ENCODE measurements around the gene SLC17A8.
"Not testable (repeated sequence)": the region's sequence is repeated elsewhere in the genome, so short reads cannot be mapped to it uniquely, and the experiment has no call there.

The SLC17A8 gene

DNA sequence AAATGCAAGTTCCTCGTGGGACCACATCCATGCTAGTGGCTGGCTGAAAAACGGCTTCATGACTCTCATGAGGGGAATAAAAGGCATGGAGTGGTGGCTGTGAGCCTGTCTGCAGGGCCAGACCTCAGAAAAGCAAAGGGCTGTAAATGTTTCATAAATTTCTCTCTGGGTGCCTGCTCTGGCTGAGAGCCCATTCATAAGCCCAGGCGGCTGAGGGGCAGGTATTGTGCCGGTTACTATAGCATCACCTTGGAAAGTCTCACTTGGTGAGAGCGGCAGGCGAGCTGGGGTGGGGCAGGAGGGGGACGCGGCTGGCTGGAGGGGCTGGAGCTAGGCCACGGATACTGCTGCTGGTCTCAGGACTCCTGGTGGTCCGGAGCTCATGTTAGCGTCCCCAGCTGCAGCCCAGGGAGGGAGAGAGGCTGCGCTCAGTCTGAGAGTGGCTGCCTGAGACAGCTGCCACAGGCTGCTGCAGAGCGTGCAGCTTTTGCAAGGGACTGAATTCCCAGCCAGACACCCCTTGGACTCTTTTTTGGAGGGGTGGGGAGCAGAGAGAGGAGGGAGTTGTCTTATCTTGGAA, at the start of gene SLC17A8:
TSS of gene SLC17A8 (plus strand) at position 431 of the 580 bp plus-strand sequence. CDS start 318 bp downstream, outside the sequence.
- DNase-seq: no peak

DNA sequence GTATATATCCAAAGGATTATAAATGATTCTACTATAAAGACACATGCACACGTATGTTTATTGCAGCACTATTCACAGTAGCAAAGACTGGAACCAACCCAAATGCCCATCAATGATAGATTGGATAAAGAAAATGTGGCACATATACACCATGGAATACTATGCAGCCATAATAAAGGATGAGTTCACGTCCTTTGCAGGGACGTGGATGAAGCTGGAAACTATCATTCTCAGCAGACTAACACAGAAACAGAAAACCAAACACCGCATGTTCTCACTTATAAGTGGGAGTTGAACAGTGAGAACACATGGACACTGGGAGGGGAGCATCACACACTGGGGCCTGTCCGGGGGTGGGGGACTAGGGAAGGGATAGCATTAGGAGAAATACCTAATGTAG, 48.7 kb upstream of the SLC17A8 start:
- not testable (repeated sequence) for DNase-seq

DNA sequence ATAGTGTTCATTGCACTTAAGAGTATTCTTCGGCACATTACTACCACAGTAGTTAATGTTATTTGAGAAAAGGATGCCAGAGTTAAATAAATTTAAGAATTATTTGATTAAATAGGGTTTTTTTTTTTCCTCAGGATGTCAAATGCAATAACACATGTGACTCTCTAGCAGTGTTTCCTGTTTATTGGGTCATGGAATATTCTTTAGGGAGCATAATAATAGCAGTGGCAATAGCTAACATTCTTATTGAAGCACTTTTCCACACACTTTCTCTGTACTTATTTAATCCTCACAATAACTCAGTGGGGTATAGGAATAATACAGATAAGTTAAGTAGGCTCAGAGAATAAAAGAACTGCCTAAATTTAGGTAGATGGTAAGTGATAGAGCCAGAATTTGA, 45.6 kb upstream of the SLC17A8 start:
- no peak for DNase-seq

DNA sequence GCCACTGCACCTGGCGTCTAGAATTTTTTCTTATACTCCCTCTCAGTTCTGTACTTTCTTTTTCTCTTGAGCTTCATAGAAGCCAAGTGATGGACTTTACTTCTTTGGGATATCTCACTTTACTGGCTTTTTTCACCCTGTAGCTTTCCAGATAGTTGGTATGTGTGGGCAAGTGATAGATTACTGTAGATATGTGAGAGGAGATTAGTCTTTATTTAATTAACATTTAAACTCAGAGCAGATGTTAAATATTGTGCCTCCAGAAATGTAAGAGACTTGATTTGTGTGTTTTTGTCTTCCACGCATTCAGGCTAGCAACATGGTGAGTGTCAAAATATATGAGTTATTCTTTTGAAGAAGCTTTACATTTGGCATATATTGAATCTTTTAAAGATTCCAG, 39.5 kb upstream of the SLC17A8 start:
- DNase-seq: no peak

DNA sequence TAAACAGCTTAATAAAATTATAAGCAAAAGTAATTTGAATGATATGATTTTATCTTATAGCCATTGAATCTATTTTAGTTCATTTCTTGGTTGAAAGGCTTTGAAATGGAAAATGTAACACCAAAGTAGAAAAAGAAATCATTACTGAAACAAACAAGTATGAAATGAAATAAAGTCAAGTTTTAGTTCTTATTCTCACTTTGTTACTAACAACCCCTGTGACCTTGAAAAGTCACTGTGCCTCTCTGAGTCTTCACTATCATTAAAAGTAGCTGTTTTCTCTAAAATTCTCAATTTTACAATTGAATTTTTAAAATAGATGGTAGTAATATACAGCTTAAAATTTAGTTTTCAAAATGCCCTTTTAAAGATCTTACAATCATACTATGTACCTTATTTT, 32.4 kb upstream of the SLC17A8 start:
- no peak for DNase-seq

DNA sequence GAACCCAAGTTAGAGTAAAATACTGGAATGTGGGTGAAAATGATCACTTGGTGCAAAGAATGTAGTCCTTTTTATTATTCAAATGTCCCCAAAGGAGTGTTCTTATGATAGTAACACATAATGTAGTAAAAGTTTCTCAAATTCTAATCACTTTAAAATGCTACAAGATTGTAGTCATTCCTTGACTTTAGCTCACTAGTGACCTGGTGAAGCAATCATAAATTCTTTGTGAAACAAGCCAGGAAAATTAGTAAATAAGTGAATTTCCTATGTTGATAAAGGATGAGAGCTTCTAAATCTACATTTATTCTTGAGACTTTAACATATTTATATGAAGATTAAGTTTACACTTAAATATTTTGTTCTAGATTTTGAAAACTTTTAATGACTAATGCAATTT, 30.7 kb upstream of the SLC17A8 start:
- no peak for DNase-seq

DNA sequence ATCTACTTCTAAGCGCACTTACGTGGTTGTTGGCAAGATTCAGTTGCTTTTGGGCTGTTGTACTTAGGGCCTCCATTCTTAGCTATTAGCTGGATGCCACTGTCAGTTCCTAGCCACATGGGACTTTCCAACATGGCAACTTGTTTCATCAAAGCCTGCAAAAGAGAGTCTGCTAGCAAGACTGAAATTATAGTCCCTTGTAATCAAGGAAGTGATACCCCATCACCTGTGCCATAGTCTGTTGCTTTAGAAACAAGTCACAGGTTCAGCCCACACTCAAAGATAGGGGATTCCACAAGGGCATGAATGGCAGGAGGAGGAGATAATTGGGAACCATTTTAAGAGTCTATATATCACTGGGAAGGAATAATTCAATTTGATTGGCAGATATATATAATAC, 27.1 kb upstream of the SLC17A8 start:
- DNase-seq: no peak

DNA sequence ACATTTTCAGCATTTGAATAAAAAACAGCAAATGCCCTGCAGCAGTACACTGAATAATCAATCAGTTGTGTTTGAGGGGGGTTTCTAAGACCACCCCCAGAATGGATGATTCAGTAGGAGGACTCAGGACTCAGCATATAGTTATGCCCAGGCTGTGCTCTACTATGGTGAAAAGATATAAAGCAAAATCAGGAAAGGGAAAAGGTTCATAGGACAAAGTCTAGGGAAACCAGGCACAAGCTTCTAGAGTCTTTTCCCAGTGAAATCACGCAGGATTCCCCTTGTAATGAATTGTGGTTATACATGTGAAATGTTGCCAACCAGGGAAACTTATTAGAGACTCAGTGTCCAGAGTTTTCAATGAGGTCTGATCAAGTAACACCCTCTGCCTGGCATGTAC, 25.0 kb upstream of the SLC17A8 start:
- no peak for DNase-seq

DNA sequence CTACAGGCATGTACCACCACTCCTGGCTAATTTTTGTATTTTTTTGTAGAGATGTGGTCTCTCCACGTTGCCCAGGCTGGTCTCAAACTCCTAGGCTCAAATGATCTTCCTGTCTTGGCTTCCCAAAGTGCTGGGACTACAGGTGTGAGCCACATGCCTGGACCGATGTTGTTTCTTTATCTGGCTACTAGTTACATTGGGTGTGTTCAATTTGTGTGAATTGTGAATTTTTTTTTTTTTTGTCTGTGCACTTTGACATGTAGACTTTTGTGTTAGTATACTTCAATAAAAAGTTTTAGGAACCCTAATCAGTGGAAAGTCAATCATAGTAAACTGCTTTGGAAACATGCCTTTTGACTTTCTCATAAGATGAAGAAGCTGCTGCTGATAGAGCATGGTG, 24.0 kb upstream of the SLC17A8 start:
- no peak for DNase-seq

DNA sequence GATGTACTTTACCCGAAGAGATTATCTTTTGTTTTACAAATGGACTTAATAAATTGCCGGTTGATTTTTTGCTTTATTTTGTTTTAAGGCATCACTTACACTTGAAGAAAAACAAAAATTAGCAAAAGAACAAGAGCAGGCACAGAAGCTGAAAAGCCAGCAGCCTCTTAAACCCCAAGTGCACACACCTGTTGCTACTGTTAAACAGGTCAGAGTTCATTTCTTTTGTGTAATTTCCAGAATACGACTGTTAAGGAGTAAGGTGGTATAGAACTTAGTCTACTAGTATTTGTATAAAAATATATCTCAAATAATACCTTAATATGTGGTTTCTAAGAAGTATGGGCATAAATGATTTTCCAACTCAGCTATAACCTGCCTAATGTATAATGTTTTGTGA, 19.6 kb upstream of the SLC17A8 start:
- no peak for DNase-seq

DNA sequence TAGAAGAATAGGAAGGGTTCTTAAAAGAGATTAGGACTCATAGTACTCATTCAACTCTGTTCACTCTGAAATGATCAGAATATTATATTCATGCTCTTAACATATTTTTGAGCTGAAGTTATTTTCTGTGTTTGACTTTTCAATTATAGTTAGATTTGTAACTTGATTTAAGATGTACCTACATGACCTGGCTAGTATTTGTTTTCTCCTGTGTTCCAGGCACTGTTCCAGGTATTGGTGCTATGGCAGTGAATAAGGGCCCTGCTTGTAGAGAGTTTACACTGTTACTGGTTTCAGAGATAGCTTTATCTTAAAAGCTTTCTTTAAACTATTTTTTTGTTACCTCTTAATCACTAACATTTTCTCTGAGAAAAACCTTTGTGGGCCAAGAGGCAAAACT, 19.1 kb upstream of the SLC17A8 start:
- DNase-seq: no peak

DNA sequence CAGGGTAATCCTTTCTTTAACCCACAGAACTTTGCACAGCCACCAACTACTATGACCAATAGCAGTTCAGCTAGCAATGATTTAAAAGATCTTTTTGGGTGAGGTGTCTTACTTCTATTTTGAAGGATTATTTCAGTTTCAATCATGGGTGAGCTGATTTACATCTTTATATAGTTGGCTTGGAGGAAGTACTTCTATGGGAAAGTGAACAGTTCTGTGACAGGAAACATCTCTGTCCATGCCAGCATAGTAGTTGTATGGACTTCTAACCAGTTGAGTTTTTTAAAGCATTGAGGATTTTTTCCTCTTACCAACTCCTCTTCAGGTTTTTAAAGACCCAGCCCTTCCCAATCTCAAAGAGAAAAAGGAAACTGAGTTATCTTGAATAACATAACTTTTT, 17.8 kb upstream of the SLC17A8 start:
- no peak for DNase-seq

DNA sequence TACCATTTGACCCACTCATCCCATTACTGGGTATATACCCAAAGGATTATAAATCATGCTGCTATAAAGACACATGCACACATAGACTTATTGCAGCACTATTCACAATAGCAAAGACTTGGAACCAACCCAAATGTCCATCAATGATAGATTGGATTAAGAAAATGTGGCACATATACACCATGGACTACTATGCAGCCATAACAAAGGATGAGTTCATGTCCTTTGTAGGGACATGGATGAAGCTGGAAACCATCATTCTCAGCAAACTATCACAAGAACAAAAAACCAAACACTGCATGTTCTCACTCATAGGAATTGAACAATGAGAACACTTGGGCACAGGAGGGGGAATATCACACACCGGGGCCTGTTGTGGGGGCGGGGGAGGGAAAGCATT, 14.0 kb upstream of the SLC17A8 start:
- not testable (repeated sequence) for DNase-seq

DNA sequence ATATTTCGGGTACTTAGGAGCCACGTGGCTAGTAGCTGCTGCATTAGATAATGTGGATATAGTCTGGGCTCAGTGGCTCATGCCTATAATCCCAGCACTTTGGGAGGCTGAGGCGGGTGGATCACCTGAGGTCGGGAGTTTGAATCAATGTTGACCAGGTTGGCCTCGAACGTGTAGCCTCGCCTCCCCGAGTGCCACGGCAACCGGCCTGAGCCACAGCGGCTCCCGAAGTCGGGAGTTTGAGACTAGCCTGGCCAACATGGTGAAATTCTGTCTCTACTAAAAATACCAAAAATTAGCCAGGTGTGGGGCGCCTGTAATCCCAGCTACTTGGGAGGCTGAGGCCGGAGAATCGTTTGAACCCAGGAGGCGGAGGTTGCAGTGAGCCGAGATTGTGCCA, 12.5 kb upstream of the SLC17A8 start:
- not testable (repeated sequence) for DNase-seq

DNA sequence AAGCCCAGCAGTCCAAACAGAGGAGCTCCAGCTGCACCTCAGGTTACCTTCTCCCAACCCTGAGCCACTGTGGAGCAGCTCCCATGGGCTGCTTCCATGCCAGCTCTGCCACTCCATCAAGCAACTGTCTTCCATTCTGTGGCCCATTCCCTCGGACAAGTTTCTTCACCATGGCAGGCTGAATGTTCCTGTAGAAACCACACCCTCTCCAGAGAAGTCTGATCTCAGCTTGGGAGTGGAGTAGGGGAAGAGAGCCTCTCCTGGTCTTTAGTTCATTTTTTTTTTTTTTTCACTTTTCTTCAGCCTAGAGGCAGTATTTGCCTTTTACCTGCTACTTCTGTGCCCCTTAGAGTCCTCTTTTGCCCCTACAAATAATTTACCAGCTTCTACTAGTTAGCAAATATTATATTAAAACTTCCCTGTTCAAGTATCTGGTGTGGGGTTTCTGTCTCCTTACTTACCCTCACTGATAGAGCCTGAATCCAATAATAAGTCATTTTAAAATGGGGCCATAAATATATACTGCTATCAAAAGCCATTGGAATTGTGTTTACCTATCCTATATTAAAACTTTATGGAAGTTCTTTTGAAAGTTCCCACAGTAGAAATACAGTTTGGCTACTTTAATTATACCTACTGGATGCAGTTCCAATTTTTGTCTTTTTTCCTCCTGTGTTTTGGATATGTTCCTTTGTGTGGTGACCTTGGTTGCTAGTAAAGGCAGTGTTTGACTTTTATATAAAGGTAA, 11.7 kb upstream of the SLC17A8 start:
- no peak for DNase-seq

DNA sequence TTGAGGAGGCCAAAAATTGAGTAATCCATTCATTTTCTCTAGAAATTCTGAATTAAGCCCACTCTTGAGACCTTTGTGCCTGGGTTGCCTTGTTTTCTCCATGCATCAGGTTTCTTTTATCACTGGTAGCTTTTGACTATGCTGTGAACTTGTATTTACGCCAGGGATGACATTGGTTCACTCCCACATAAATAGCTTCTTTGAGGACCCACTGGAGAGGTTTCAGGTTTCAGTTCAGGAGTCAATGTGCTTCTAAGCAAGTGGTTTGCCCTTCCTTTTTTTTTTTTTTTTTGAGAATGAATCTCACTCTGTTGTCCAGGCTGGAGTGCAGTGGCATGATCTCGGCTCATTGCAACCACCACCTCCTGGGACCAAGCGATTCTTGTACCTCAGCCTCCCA, 10.2 kb upstream of the SLC17A8 start:
- no peak for DNase-seq

DNA sequence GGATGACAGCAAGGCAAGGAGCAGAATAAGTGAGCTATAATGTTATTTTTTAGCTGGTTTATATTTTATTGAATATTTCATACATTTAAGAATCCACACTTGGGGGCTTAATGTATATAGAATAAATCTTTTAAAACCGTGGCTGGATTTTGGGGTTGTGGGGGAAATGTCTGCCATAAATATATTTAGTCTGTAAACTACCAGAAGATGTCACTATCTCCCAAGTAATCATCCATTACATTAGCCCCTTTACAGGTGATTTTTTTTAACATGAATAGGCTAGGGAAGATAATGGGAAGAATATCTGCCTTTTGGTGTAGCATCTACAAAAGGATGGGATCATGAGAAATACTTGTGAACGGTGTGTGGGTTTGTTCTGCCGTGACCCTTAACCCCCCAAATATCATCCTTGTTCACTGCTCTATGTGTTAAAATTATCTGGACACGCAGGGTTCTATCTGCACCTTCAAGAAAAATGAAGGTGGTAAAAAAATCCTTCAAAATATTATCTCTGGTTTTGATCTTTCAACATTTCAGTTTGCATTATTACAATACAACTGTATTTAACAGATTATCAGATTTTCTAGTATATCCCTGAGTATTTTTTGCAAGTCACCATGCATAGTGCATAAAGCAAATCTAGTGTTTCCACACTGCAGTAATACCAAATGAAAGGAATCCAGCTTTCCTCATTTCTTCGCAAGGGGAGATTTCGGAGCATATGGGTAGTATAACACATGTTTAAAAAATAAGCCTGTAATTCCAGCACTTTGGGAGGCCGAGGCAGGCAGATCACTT, 8.0 kb upstream of the SLC17A8 start:
- DNase-seq: peak; percentile 58

DNA sequence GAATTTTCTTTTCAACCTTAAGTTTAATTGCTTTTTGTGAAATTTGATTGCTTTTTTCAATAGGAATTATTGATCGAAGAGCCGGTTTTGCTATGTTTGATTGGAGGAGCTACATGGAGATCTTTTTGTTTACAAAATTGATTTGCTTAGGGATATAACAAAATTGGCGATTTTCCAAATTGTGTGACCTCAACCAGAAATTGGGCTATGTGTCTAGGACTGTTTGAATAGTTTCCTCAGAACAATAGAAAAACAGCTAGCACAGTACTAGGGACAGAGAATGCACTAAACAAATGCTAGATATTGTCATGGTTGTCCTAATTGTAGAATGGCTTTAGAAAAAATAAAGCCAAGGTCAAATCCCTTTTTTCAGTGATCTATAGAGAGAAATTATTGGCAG, 2.4 kb downstream of the SLC17A8 start:
- DNase-seq: no peak

DNA sequence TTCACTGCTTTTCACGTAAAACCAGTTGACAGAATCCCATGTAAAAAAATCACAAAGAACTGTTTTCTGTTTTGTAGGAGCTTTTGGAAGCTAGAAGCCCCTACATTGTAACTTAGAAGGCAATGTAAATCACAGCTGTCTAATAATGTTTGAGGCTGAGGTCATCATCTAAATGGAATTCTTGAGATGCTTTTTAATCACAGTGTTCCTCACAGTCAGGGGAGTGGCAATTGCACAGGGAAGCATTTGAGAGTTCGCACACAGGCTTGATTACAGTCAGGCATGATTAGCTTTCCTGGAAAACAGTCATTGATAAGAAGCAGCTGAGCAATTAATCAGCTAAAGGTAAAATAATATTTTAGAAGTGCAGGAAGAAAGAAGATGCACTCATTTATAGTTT, 2.9 kb downstream of the SLC17A8 start:
- no peak for DNase-seq

DNA sequence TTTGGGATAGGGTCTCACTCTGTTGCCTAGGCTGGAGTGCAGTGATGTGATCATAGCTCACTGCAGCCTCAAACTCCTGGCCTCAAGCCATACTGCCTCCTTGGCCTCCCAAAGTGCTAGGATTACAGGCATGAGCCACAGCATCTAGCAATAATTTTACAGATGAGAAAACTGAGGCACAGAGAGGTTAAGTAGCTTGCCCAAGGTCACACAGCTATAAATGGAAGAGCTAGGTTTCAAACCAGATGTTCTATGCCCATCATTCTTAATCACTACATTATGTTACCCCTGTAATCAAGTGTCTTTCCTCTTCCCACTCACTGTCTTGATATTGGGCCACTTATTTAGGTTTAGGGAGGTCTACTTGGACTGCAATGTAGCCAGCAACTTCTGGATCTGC, 3.6 kb downstream of the SLC17A8 start:
- DNase-seq: no peak

DNA sequence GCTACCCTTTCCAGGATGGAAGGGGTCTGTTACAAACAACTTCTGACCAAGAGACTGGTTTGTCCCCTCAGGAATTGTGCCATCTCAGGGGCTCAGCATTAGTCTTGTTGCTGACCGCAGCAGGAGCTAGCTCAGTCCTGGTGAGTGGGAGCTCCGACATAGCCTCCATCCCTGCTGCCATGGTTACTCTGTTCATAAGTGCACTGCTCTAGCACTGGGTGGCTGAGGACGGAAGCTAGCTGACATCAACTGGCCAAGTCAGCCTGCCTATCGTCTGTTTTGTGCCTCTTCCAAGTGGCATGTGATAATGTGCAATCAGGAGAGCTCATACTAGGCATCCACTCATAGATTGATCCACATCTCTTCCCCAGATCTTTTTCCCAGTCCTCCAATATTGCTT, 7.5 kb downstream of the SLC17A8 start:
- no peak for DNase-seq

DNA sequence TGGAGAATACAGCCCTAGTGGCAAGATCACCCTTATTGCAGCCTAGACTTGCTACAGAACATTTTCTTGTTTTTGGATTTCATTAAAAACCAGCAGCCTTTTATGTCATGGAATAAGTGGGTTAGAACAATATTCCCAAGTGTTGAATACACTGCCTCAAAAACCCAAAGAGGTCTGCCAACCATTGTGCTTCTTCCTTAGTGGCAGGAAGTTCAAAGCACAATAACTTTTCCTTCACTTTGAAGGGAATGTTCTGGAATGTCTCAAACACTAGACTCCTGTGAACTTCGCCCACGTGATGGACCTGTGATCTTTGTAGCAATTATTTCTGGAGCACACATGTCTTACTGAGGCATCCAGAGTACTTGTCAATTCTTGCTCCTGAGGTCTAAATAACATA, 8.5 kb downstream of the SLC17A8 start:
- DNase-seq: no peak

DNA sequence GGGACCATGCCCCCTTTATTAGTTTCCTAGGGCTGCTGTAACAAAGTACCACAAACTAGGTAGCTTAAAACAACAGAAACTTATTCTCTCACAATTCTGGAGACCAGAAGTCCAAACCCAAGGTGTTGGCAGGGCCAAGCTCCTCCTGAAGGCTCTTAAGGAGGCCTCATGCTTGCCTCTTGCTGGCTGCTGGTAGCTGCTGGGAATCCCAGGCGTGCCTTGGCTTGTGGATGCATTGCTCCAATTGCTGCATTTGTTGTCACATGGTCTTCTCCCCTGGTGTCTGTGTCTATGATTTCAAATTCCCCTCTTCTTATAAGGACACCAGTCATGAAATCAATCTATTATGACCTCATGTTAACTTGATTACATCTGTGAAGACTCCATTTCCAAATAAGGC, 11.2 kb downstream of the SLC17A8 start:
- no peak for DNase-seq

DNA sequence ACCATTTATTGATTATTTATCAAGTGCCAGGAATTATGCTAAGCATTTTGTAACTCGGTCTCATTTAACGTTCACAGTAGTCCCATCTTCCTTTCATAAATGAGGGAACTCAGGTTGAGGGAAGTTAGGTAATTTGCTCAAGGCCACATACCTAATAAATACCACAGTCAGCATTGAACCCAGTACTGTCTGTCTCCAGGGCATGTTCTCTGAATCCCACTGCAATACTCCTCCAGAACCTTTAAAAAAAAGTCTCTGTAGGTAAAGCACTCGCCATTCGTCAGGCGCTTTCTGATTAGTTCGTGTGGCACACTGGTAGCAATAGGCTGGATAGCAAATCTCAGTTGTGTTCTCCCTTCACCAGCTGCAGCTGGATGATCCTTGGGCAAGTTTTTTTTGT, 14.3 kb downstream of the SLC17A8 start:
- no peak for DNase-seq

Measured in hematopoietic multipotent progenitor cell treated with erythropoietin and hydrocortisone succinate and interleukin-3 and kit ligand, for 4 days (in vitro differentiated cells).